ENCODE data around the gene FTO. TPM values are rescaled to one million over a fixed set of nuclear protein-coding genes. Genes with fewer than 3 reads are reported as not detected.

The FTO gene
- total RNA-seq, 1 donor from 2014 or later, result 110 TPM

- peaks cover 76% of the 10 kb centered on the region for H3K79me2 ChIP-seq (ENCODE audit: low read depth)
- H3K4me3 ChIP-seq, result no peak overlapping the region
- Mint-ChIP-seq H3K4me1 (peaks cover 10% of the 10 kb centered on the region), H3K27ac (no peak overlapping the region), H3K27me3 (ENCODE audit: insufficient read depth, low read depth) (peaks cover 7% of the 10 kb centered on the region), H3K36me3 (peaks cover 12% of the 10 kb centered on the region), H3K9me3 (no peaks in the 10 kb centered on the region), H3K4me3 (no peak overlapping the region)
- H3K36me3 ChIP-seq, result no peaks in the 10 kb centered on the region
- no peaks in the 10 kb centered on the region for H3K27me3 ChIP-seq
- no peak for TF ChIP-seq EZH2phosphoT487 (IDR thresholded peaks at IDR 0.05)
- TF ChIP-seq, protein P1, sequence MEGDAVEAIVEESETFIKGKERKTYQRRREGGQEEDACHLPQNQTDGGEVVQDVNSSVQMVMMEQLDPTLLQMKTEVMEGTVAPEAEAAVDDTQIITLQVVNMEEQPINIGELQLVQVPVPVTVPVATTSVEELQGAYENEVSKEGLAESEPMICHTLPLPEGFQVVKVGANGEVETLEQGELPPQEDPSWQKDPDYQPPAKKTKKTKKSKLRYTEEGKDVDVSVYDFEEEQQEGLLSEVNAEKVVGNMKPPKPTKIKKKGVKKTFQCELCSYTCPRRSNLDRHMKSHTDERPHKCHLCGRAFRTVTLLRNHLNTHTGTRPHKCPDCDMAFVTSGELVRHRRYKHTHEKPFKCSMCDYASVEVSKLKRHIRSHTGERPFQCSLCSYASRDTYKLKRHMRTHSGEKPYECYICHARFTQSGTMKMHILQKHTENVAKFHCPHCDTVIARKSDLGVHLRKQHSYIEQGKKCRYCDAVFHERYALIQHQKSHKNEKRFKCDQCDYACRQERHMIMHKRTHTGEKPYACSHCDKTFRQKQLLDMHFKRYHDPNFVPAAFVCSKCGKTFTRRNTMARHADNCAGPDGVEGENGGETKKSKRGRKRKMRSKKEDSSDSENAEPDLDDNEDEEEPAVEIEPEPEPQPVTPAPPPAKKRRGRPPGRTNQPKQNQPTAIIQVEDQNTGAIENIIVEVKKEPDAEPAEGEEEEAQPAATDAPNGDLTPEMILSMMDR (IDR thresholded peaks at IDR 0.05), result no peak
- TF ChIP-seq EZH2 (IDR thresholded peaks at IDR 0.05), result no peak
- no peaks in the 10 kb centered on the region for H3F3A ChIP-seq (ENCODE audit: low read depth)
- H3K4me2 ChIP-seq, result no peak overlapping the region
- no peak overlapping the region for H3K9ac ChIP-seq
- DNase-seq (ENCODE audit: low spot score), result no peak
- H3K4me1 ChIP-seq, result no peaks in the 10 kb centered on the region
- peaks cover 7% of the 10 kb centered on the region for H4K20me1 ChIP-seq (ENCODE audit: low read depth)
- H2AFZ ChIP-seq (replicated peaks), result no peak overlapping the region
- H3K9me3 ChIP-seq (ENCODE audit: low read depth), result no peaks in the 10 kb centered on the region
- no peak overlapping the region for H3K27ac ChIP-seq
These were observed 3.7 kb downstream of the FTO start for GRCh38 chr16:53707671-53708070.

GRCh38 chr16:53708490-53708889, 4.5 kb downstream of the FTO start:
- H3K9me3 Mint-ChIP-seq, result no peaks in the 10 kb centered on the region
- no peaks in the 10 kb centered on the region for H3K27me3 ChIP-seq
- no peaks in the 10 kb centered on the region for H3F3A ChIP-seq (ENCODE audit: low read depth)
- H2AFZ ChIP-seq (replicated peaks), result no peak overlapping the region
- no peak for DNase-seq (ENCODE audit: low spot score)
- no peak overlapping the region for H3K4me2 ChIP-seq
- H3K9me3 ChIP-seq (ENCODE audit: low read depth), result no peaks in the 10 kb centered on the region
- H3K4me1 ChIP-seq, result no peaks in the 10 kb centered on the region
- H3K27ac Mint-ChIP-seq, result no peak overlapping the region
- no peak overlapping the region for H3K27ac ChIP-seq
- H3K79me2 ChIP-seq (ENCODE audit: low read depth), result peaks cover 68% of the 10 kb centered on the region
- TF ChIP-seq EZH2phosphoT487 (IDR thresholded peaks at IDR 0.05) (no peak), EZH2 (IDR thresholded peaks at IDR 0.05) (no peak)
- TF ChIP-seq, protein P1 (IDR thresholded peaks at IDR 0.05), result no peak
- H3K4me1 Mint-ChIP-seq, result peaks cover 11% of the 10 kb centered on the region
- H3K9ac ChIP-seq, result no peak overlapping the region
- peaks cover 12% of the 10 kb centered on the region for H3K36me3 Mint-ChIP-seq
- H3K4me3 Mint-ChIP-seq, result no peak overlapping the region
- H4K20me1 ChIP-seq (ENCODE audit: low read depth), result peaks cover 9% of the 10 kb centered on the region
- H3K36me3 ChIP-seq, result no peaks in the 10 kb centered on the region
- H3K27me3 Mint-ChIP-seq (ENCODE audit: insufficient read depth, low read depth), result peaks cover 5% of the 10 kb centered on the region
- H3K4me3 ChIP-seq, result no peak overlapping the region

- peaks cover 73% of the 10 kb centered on the region for H3K79me2 ChIP-seq (ENCODE audit: low read depth)
These were observed 7.4 kb downstream of the FTO start for GRCh38 chr16:53711390-53711789.

More at GRCh38 chr16:53711390-53711789, 7.4 kb downstream of the FTO start:
- no peaks in the 10 kb centered on the region for H3K9me3 Mint-ChIP-seq
- peaks cover 23% of the 10 kb centered on the region for H4K20me1 ChIP-seq (ENCODE audit: low read depth)
- no peak overlapping the region for H3K4me3 Mint-ChIP-seq
- peaks cover 11% of the 10 kb centered on the region for H3K4me1 Mint-ChIP-seq
- no peak overlapping the region for H3K9ac ChIP-seq
- peaks cover 5% of the 10 kb centered on the region for H3K27me3 Mint-ChIP-seq (ENCODE audit: insufficient read depth, low read depth)
- H3K27ac Mint-ChIP-seq, result no peak overlapping the region
- no peak overlapping the region for H3K4me3 ChIP-seq
- no peak overlapping the region for H3K27ac ChIP-seq
- H3K27me3 ChIP-seq, result no peaks in the 10 kb centered on the region
- TF ChIP-seq EZH2 (IDR thresholded peaks at IDR 0.05) (no peak), EZH2phosphoT487 (IDR thresholded peaks at IDR 0.05) (no peak)
- TF ChIP-seq, protein P1 (IDR thresholded peaks at IDR 0.05), result no peak
- DNase-seq (ENCODE audit: low spot score), result no peak
- H3K36me3 Mint-ChIP-seq, result peaks cover 12% of the 10 kb centered on the region
- H3F3A ChIP-seq (ENCODE audit: low read depth), result no peaks in the 10 kb centered on the region
- H3K9me3 ChIP-seq (ENCODE audit: low read depth), result no peaks in the 10 kb centered on the region
- no peak overlapping the region for H2AFZ ChIP-seq (replicated peaks)
- H3K4me2 ChIP-seq, result no peak overlapping the region
- H3K4me1 ChIP-seq, result peaks cover 21% of the 10 kb centered on the region
- no peaks in the 10 kb centered on the region for H3K36me3 ChIP-seq
